Upper lobe of left lung (tissue), 4 donors: Measurements from ENCODE around the gene SLC1A7.

Experiments used
- EP300 ChIP-seq, 4 donors: sonication (generic); formaldehyde crosslinking; IDR thresholded peaks; one replicate each; pipeline ENCODE4 v1.5.1; 2017; ENCODE audit warnings: antibody characterized with exemption in 4 of 4, control low read depth in 2 of 4
- POLR2A ChIP-seq, 4 donors: fragments of 450-650 bp; IDR thresholded peaks; one replicate each; pipeline ENCODE4 v1.5.1; 2016 to 2017; ENCODE audit warnings: antibody characterized with exemption in 4 of 4, mild to moderate bottlenecking in 2 of 4
- POLR2AphosphoS5 ChIP-seq, 2 donors: sonication (generic); formaldehyde crosslinking; IDR thresholded peaks; one replicate each; pipeline ENCODE4 v1.5.1; 2017; ENCODE audit warnings: antibody characterized with exemption in 2 of 2
- TF ChIP-seq, protein P1 (sequence below), 6 experiments: fragments of 450-650 bp in 4 of 6; fragments of 200-600 bp in 2 of 6; sonication (generic) in 2 of 6; IDR thresholded peaks; one replicate each; pipeline ENCODE4 v1.5.1; 2016 to 2019; ENCODE audit warnings: antibody characterized with exemption in 6 of 6

DNA sequence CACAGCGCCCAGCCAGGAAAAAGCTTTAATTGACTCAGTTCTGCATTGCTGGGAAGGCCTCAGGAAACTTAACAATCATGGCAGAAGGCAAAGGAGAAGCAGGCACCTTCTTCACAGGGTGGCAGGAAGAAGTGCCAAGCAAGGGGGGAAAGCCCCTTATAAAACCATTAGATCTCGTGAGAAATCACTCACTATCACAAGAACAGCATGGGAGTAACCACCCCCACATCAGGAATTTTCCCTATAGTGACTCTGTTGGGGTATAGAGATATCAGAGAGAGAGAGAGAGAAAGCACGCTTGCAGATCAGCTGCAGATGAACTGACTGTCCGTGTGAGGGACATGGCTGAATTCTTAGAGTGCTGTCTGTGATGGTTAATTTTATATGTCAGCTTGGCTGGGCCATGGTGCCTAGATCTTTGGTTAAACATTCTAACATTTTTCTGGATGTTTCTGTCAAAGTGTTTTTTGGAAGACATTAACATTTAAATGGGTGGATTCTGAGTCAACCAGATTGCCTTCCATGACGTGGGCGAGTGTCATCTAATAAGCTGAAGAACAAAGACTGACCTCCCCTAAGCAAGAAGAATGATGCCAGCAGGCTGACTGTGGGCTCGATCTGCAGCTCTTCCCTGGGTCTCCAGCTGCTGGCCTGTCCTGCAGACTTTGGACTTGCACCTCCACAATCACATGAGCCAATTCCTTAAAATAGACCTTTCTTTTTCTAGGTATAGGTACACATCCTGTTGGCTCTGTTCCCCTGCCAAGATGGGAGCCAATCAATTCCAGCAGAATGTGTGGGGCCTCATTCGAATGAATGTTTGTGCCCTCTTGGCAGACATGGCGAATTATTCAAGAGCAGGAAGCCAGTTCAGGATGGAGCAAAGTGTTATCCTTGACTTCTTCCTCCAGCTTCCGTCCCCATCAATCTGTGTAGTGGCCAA lies 32.8 kb upstream of the SLC1A7 start:
- TF ChIP-seq POLR2A (IDR thresholded peaks at IDR 0.05): no peak
- no peak for TF ChIP-seq POLR2AphosphoS5 (IDR thresholded peaks at IDR 0.05)
- TF ChIP-seq, protein P1, sequence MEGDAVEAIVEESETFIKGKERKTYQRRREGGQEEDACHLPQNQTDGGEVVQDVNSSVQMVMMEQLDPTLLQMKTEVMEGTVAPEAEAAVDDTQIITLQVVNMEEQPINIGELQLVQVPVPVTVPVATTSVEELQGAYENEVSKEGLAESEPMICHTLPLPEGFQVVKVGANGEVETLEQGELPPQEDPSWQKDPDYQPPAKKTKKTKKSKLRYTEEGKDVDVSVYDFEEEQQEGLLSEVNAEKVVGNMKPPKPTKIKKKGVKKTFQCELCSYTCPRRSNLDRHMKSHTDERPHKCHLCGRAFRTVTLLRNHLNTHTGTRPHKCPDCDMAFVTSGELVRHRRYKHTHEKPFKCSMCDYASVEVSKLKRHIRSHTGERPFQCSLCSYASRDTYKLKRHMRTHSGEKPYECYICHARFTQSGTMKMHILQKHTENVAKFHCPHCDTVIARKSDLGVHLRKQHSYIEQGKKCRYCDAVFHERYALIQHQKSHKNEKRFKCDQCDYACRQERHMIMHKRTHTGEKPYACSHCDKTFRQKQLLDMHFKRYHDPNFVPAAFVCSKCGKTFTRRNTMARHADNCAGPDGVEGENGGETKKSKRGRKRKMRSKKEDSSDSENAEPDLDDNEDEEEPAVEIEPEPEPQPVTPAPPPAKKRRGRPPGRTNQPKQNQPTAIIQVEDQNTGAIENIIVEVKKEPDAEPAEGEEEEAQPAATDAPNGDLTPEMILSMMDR (IDR thresholded peaks at IDR 0.05): no peak
- TF ChIP-seq EP300 (IDR thresholded peaks at IDR 0.05): no peak
